CD14-positive monocyte (primary cell): Measurements from ENCODE around the gene GLRX5. TPM values are rescaled to one million over a fixed set of nuclear protein-coding genes. Genes with fewer than 3 reads are reported as not detected.

Source experiments
- DNase-seq, 3 donors: peaks; one replicate each; pipeline ENCODE4 v3.0.0-alpha.2; 2011 to 2022
- H2AFZ ChIP-seq: 2 replicates; pipeline ENCODE4 v1.6.0; 2012; ENCODE audit warnings: mild to moderate bottlenecking, low read depth, low read length, inconsistent platforms; ENCODE audit not compliant: insufficient read depth, poor library complexity, severe bottlenecking
- H3K27ac ChIP-seq, 2 donors: 1 replicate in 1 of 2; 2 replicates in 1 of 2; pipeline ENCODE4 v1.5.1; 2012 to 2013; ENCODE audit warnings: low read length in 2 of 2, control low read depth in 1 of 2, inconsistent platforms in 1 of 2, low read depth in 1 of 2, mild to moderate bottlenecking in 1 of 2
- H3K27me3 ChIP-seq, 2 donors: one replicate each; pipeline versions ENCODE4 v1.6.0 to v1.6.1; 2011 to 2013; ENCODE audit warnings: low read length in 2 of 2; ENCODE audit not compliant: control insufficient read depth in 2 of 2, insufficient read depth in 2 of 2
- H3K36me3 ChIP-seq, 2 donors: replicated peaks in 1 of 2; 1 replicate in 1 of 2; 2 replicates in 1 of 2; pipeline versions ENCODE4 v1.5.1 to v1.6.1; 2012 to 2013; ENCODE audit warnings: low read length in 2 of 2, control low read depth in 1 of 2, inconsistent platforms in 1 of 2, mild to moderate bottlenecking in 1 of 2; ENCODE audit not compliant: insufficient read depth in 2 of 2, control insufficient read depth in 1 of 2
- H3K4me1 ChIP-seq, 2 donors: 1 replicate in 1 of 2; 2 replicates in 1 of 2; pipeline versions ENCODE4 v1.5.1 to v1.6.1; 2012 to 2013; ENCODE audit warnings: low read length in 2 of 2, control low read depth in 1 of 2, inconsistent platforms in 1 of 2, mild to moderate bottlenecking in 1 of 2, moderate library complexity in 1 of 2; ENCODE audit not compliant: insufficient read depth in 2 of 2, control insufficient read depth in 1 of 2
- H3K4me2 ChIP-seq: replicated peaks from 2 replicates; pipeline ENCODE3; 2012; ENCODE audit warnings: low read length, moderate library complexity, mild to moderate bottlenecking; ENCODE audit not compliant: poor library complexity, severe bottlenecking; ENCODE audit errors: extremely low read depth
- H3K4me3 ChIP-seq, 3 experiments: fragments of 200-600 bp in 1 of 3; sonication (generic) in 1 of 3; replicated peaks in 1 of 3; 1 replicate in 2 of 3; 2 replicates in 1 of 3; pipeline ENCODE4 v1.5.1; 2011 to 2013; ENCODE audit warnings: low read length in 3 of 3, mild to moderate bottlenecking in 3 of 3, control low read depth in 2 of 3, low read depth in 2 of 3, inconsistent platforms in 1 of 3, moderate library complexity in 1 of 3
- H3K79me2 ChIP-seq: 2 replicates; pipeline ENCODE4 v1.6.0; 2012; ENCODE audit warnings: mild to moderate bottlenecking, control low read depth, inconsistent platforms, low read length, moderate library complexity; ENCODE audit not compliant: insufficient read depth
- H3K9ac ChIP-seq: 2 replicates; pipeline ENCODE4 v1.6.0; 2017; ENCODE audit warnings: low read length, mild to moderate bottlenecking; ENCODE audit not compliant: insufficient read depth, poor library complexity, severe bottlenecking
- H3K9me3 ChIP-seq, 2 donors: replicated peaks in 1 of 2; 1 replicate in 1 of 2; 2 replicates in 1 of 2; pipeline versions ENCODE4 v1.5.1 to v1.6.1; 2012 to 2013; ENCODE audit warnings: low read length in 2 of 2, control low read depth in 1 of 2; ENCODE audit not compliant: control insufficient read depth in 1 of 2, insufficient read depth in 1 of 2
- H4K20me1 ChIP-seq: 2 replicates; pipeline ENCODE4 v1.6.0; 2012; ENCODE audit warnings: mild to moderate bottlenecking, low read length, control low read depth, moderate library complexity; ENCODE audit not compliant: insufficient read depth
- H3K27ac Mint-ChIP-seq, 7 donors: one replicate each; pipeline ENCODE4 v1.8.0; 2020; ENCODE audit warnings: mild to moderate bottlenecking in 7 of 7, mixed read lengths in 7 of 7, moderate library complexity in 6 of 7, inconsistent platforms in 2 of 7
- H3K27me3 Mint-ChIP-seq, 3 donors: one replicate each; pipeline ENCODE4 v1.8.0; 2021 to 2022; ENCODE audit warnings: low read depth in 3 of 3, mild to moderate bottlenecking in 3 of 3, mixed read lengths in 3 of 3, moderate library complexity in 3 of 3, inconsistent platforms in 1 of 3
- H3K36me3 Mint-ChIP-seq, 2 donors: one replicate each; pipeline ENCODE4 v1.8.0; 2020; ENCODE audit warnings: mixed read lengths in 2 of 2, inconsistent platforms in 1 of 2, mild to moderate bottlenecking in 1 of 2
- H3K4me1 Mint-ChIP-seq: one replicate; pipeline ENCODE4 v1.8.0; 2020; ENCODE audit warnings: mild to moderate bottlenecking, mixed read lengths
- H3K4me3 Mint-ChIP-seq, 2 donors: one replicate each; pipeline ENCODE4 v1.8.0; 2020; ENCODE audit warnings: mild to moderate bottlenecking in 2 of 2, mixed read lengths in 2 of 2, moderate library complexity in 1 of 2
- H3K9me3 Mint-ChIP-seq, 7 donors: one replicate each; pipeline ENCODE4 v1.8.0; 2020 to 2022; ENCODE audit warnings: mixed read lengths in 7 of 7, mild to moderate bottlenecking in 6 of 7, moderate library complexity in 6 of 7, inconsistent platforms in 2 of 7
- CTCF ChIP-seq: fragments of 200-600 bp; IDR thresholded peaks from one replicate; pipeline ENCODE4 v1.8.0; 2022; ENCODE audit warnings: antibody characterized with exemption, mild to moderate bottlenecking
- WGBS: methylation state at CpG from one replicate; pipeline ENCODE4 v1.1.5; 2013; ENCODE audit warnings: missing lambda C conversion rate; ENCODE audit not compliant: insufficient coverage; 5-methylcytosine and 5-hydroxymethylcytosine counted together
- intact Hi-C, 2 donors: fragments of 100-400 bp; cut with micrococcal nuclease; formaldehyde crosslinking; loops; one replicate each; pipeline versions ENCODE4 v1.15.0 to v1.15.1; 2023
- polyA plus RNA-seq, 3 donors: library from polyadenylated mRNA; depleted of rRNA in 1 of 3; unstranded in 2 of 3; stranded (reverse) in 1 of 3; fragments of 300-500 nt in 2 of 3; fragments of >200 nt in 1 of 3; fragmentation: Illumina TruSeq in 2 of 3; gene quantifications; 1 replicate in 2 of 3; 2 replicates in 1 of 3; pipeline ENCODE4 v1.2.3, GENCODE V29; 2012 to 2021

Gene GLRX5
- polyA plus RNA-seq, 3 donors: 10.9 to 43.1 (median 31.1) TPM

- H3K9me3 ChIP-seq: no peaks in the 10 kb centered on the region
- intact Hi-C loops: no loop called here
- H3K27ac ChIP-seq: peak overlapping the region in 1 of 2 donors; percentile 57
- H4K20me1 ChIP-seq: peaks cover 80% of the 10 kb centered on the region
- no peak for TF ChIP-seq CTCF
- Mint-ChIP-seq H3K27ac (peak overlapping the region in 1 of 7 donors; percentile 54), H3K36me3 (peaks cover 25 to 66% of the 10 kb centered on the region in 2 donors), H3K9me3 (peaks cover 0 to 3% (median 0%) of the 10 kb centered on the region in 7 donors), H3K4me1 (peaks cover 38% of the 10 kb centered on the region), H3K4me3 (no peak overlapping the region), H3K27me3 (no peaks in the 10 kb centered on the region)
- no peak for DNase-seq
- H3K4me3 ChIP-seq: no peak overlapping the region
- H3K36me3 ChIP-seq: peaks cover 11 to 47% of the 10 kb centered on the region in 2 donors
- no peaks in the 10 kb centered on the region for H3K27me3 ChIP-seq
- peaks cover 100% of the 10 kb centered on the region for H3K79me2 ChIP-seq
- no peak overlapping the region for H2AFZ ChIP-seq
- H3K4me2 ChIP-seq: no peak overlapping the region
- H3K4me1 ChIP-seq: peaks cover 14 to 15% of the 10 kb centered on the region in 2 donors
- 100% methylated on average over 3 of the region's 5 CpGs for WGBS
- H3K9ac ChIP-seq: no peak overlapping the region
Observed at GRCh38 chr14:95490138-95490509, 44.7 kb upstream of the GLRX5 start.

GRCh38 chr14:95490727-95491451, 44.0 kb upstream of the GLRX5 start:
- WGBS: 100% methylated on average over 8 of the region's 10 CpGs
- Histone ChIP-seq H3K9me3 (no peaks in the 10 kb centered on the region), H2AFZ (no peak overlapping the region), H3K36me3 (peaks cover 5 to 40% of the 10 kb centered on the region in 2 donors), H4K20me1 (peaks cover 72% of the 10 kb centered on the region), H3K4me2 (no peak overlapping the region), H3K27me3 (no peaks in the 10 kb centered on the region), H3K4me1 (peaks cover 21 to 23% of the 10 kb centered on the region in 2 donors), H3K4me3 (no peak overlapping the region), H3K9ac (no peak overlapping the region), H3K79me2 (peaks cover 99% of the 10 kb centered on the region), H3K27ac (peak overlapping the region in 1 of 2 donors; percentile 57)
- Mint-ChIP-seq H3K27me3 (no peaks in the 10 kb centered on the region), H3K9me3 (peaks cover 0 to 3% (median 0%) of the 10 kb centered on the region in 7 donors), H3K27ac (peak overlapping the region in 5 of 7 donors; percentile 26 to 84 (median 50)), H3K4me1 (peaks cover 43% of the 10 kb centered on the region), H3K36me3 (peaks cover 28 to 62% of the 10 kb centered on the region in 2 donors), H3K4me3 (no peak overlapping the region)
- no peak for DNase-seq
- no peak for TF ChIP-seq CTCF
- intact Hi-C loops: no loop called here
